HG03108 (cell line): ENCODE data around the gene ZNF483.
"Not testable (repeated sequence)": the region's sequence is repeated elsewhere in the genome, so short reads cannot be mapped to it uniquely, and the experiment has no call there.

Experiments used
- ATAC-seq: cut with Tn5 transposase; IDR thresholded peaks from one replicate; pipeline ENCODE4 v1.9.1; 2021; ENCODE audit warnings: moderate library complexity; ENCODE audit not compliant: unreplicated experiment

Gene ZNF483

GRCh38 chr9:111610149-111610548, 85.2 kb downstream of the ZNF483 start:
- no peak for ATAC-seq

- no peak for ATAC-seq
Observed at GRCh38 chr9:111610845-111611244, 85.9 kb downstream of the ZNF483 start.

GRCh38 chr9:111613436-111614040, 88.6 kb downstream of the ZNF483 start:
- ATAC-seq = no peak

GRCh38 chr9:111615928-111616327, 90.9 kb downstream of the ZNF483 start:
- ATAC-seq = no peak

GRCh38 chr9:111617349-111617748, 92.4 kb downstream of the ZNF483 start:
- not testable (repeated sequence) for ATAC-seq

- ATAC-seq = no peak
Observed at GRCh38 chr9:111621895-111622480, 97.0 kb downstream of the ZNF483 start.

- ATAC-seq = no peak
Observed at GRCh38 chr9:111622626-111623025, 97.6 kb downstream of the ZNF483 start.
